IMR-90 (cell line): ENCODE results near the gene ZNF691. TPM values are rescaled to one million over a fixed set of nuclear protein-coding genes. Genes with fewer than 3 reads are reported as not detected.

Source experiments
- ATAC-seq: fragments of 200-7000 bp; cut with Tn5 transposase; 2 replicates; pipeline ENCODE4 v1.9.1; 2020; ENCODE audit warnings: low read depth, mild to moderate bottlenecking, moderate library complexity
- BruUV-seq: library from RNA; stranded (reverse); fragments of 400-500 nt; replicated peaks from 2 replicates; lab custom pipeline; 2021; lab: Mats Ljungman, UMichigan
- CTCF ChIA-PET: fragments of 300-600 bp; formaldehyde crosslinking; extraction: SDS; loops from one replicate; lab custom pipeline; 2021; ENCODE audit warnings: antibody characterized with exemption; lab: Yijun Ruan, JAX
- POLR2A ChIA-PET: fragments of 300-600 bp; sonication (Branson Sonifier 250); formaldehyde crosslinking; loops from one replicate; lab custom pipeline; 2022; ENCODE audit warnings: antibody characterized with exemption; ENCODE audit not compliant: unreplicated experiment; lab: Charles Lee
- DNase-seq: peaks from one replicate; pipeline ENCODE4 v3.0.0; 2013
- H2AFZ ChIP-seq: replicated peaks from 2 replicates; pipeline ENCODE3; 2013; ENCODE audit warnings: low read length, mild to moderate bottlenecking; ENCODE audit not compliant: poor library complexity
- H2AK5ac ChIP-seq: 2 replicates; pipeline ENCODE4 v1.6.1; 2013; ENCODE audit warnings: low read depth, low read length, inconsistent platforms
- H2AK9ac ChIP-seq: replicated peaks from 2 replicates; pipeline ENCODE3; 2013; ENCODE audit warnings: mild to moderate bottlenecking, low read depth, low read length, moderate library complexity; ENCODE audit not compliant: poor library complexity
- H2BK120ac ChIP-seq: 2 replicates; pipeline ENCODE4 v1.6.1; 2013; ENCODE audit warnings: low read depth, low read length, inconsistent platforms
- H2BK15ac ChIP-seq: 3 replicates; pipeline ENCODE4 v1.6.1; 2013; ENCODE audit warnings: low read depth, low read length, inconsistent platforms
- H2BK20ac ChIP-seq: 2 replicates; pipeline ENCODE4 v1.6.1; 2013; ENCODE audit warnings: low read depth, mild to moderate bottlenecking, inconsistent platforms, low read length, moderate library complexity
- H2BK5ac ChIP-seq: 2 replicates; pipeline ENCODE4 v1.6.1; 2013; ENCODE audit warnings: mild to moderate bottlenecking, low read depth, low read length, inconsistent platforms; ENCODE audit not compliant: poor library complexity, severe bottlenecking
- H3K14ac ChIP-seq: replicated peaks from 2 replicates; pipeline ENCODE4 v1.6.1; 2013; ENCODE audit warnings: low read depth, low read length, inconsistent platforms
- H3K18ac ChIP-seq: 2 replicates; pipeline ENCODE4 v1.6.1; 2013; ENCODE audit warnings: low read depth, low read length, control low read depth
- H3K23ac ChIP-seq: 2 replicates; pipeline ENCODE4 v1.6.1; 2013; ENCODE audit warnings: low read depth, low read length, inconsistent platforms
- H3K27ac ChIP-seq: 2 replicates; pipeline ENCODE4 v1.5.1; 2013; ENCODE audit warnings: mild to moderate bottlenecking, control low read depth, low read length; ENCODE audit not compliant: insufficient read depth
- H3K27me3 ChIP-seq: 2 replicates; pipeline ENCODE4 v1.6.1; 2013; ENCODE audit warnings: low read length; ENCODE audit not compliant: control insufficient read depth, insufficient read depth
- H3K36me3 ChIP-seq: 2 replicates; pipeline ENCODE4 v1.6.1; 2013; ENCODE audit warnings: low read length, mixed read lengths; ENCODE audit not compliant: control insufficient read depth, insufficient read depth
- H3K4ac ChIP-seq: 2 replicates; pipeline ENCODE4 v1.6.1; 2013; ENCODE audit warnings: low read depth, low read length, inconsistent platforms
- H3K4me1 ChIP-seq: 2 replicates; pipeline ENCODE4 v1.6.1; 2013; ENCODE audit warnings: low read length, mixed read lengths; ENCODE audit not compliant: control insufficient read depth, insufficient read depth
- H3K4me2 ChIP-seq: 2 replicates; pipeline ENCODE4 v1.6.1; 2013; ENCODE audit warnings: low read depth, mild to moderate bottlenecking, control low read depth, low read length, moderate library complexity
- H3K4me3 ChIP-seq: 2 replicates; pipeline ENCODE4 v1.5.1; 2013; ENCODE audit warnings: low read depth, mild to moderate bottlenecking, control low read depth, low read length, moderate library complexity; ENCODE audit not compliant: insufficient read depth
- H3K56ac ChIP-seq: 2 replicates; pipeline ENCODE4 v1.6.1; 2013; ENCODE audit warnings: low read length, inconsistent platforms; ENCODE audit not compliant: insufficient read depth; ENCODE audit errors: extremely low read depth
- H3K79me1 ChIP-seq, 2 experiments: 2 replicates each; pipeline ENCODE4 v1.6.1; 2013; ENCODE audit warnings: low read length in 2 of 2, inconsistent platforms in 1 of 2, low read depth in 1 of 2
- H3K9ac ChIP-seq: 2 replicates; pipeline ENCODE4 v1.6.1; 2013; ENCODE audit warnings: low read depth, low read length, control low read depth
- H3K9me1 ChIP-seq: 2 replicates; pipeline ENCODE4 v1.6.1; 2013; ENCODE audit warnings: low read length, inconsistent platforms; ENCODE audit not compliant: insufficient read depth
- H3K9me3 ChIP-seq: 2 replicates; pipeline ENCODE4 v1.6.1; 2013; ENCODE audit warnings: low read length; ENCODE audit not compliant: control insufficient read depth, insufficient read depth
- H4K20me1 ChIP-seq: 2 replicates; pipeline ENCODE4 v1.6.1; 2013; ENCODE audit warnings: low read length, inconsistent platforms; ENCODE audit not compliant: insufficient read depth
- H4K5ac ChIP-seq: 2 replicates; pipeline ENCODE4 v1.6.1; 2013; ENCODE audit warnings: mild to moderate bottlenecking, low read depth, low read length, control low read depth
- H4K8ac ChIP-seq, 2 experiments: 2 replicates each; pipeline ENCODE4 v1.6.1; 2013; ENCODE audit warnings: low read depth in 2 of 2, low read length in 2 of 2, control low read depth in 1 of 2, inconsistent platforms in 1 of 2
- H4K91ac ChIP-seq: 2 replicates; pipeline ENCODE4 v1.6.1; 2013; ENCODE audit warnings: low read depth, low read length, inconsistent platforms; ENCODE audit not compliant: insufficient read depth
- MAFK ChIP-seq: IDR thresholded peaks from 2 replicates; pipeline ENCODE4 v1.6.1; 2012; ENCODE audit warnings: low read depth, low read length, improper control_type of control experiment
- MAZ ChIP-seq: IDR thresholded peaks from 2 replicates; pipeline ENCODE4 v1.6.1; 2012; ENCODE audit warnings: low read depth, mild to moderate bottlenecking, low read length, improper control_type of control experiment, moderate library complexity, borderline replicate concordance
- NFE2L2 ChIP-seq: fragments of 150-350 bp; IDR thresholded peaks from 2 replicates; pipeline ENCODE4 v1.6.1; 2016; ENCODE audit warnings: low read depth, mild to moderate bottlenecking, low read length
- WGBS, 2 experiments: methylation state at CpG; one replicate each; pipeline versions ENCODE4 v1.1.5 to v1.1.7; 2013; ENCODE audit warnings: missing lambda C conversion rate in 2 of 2; ENCODE audit not compliant: insufficient read length in 1 of 2; ENCODE audit errors: extremely low coverage in 2 of 2; 5-methylcytosine and 5-hydroxymethylcytosine counted together
- dilution Hi-C: fragments of 300-500 bp; cut with HindIII; formaldehyde crosslinking; loops from one replicate; pipeline ENCODE4 v1.14.3; 2018; ENCODE audit warnings: low sequenced_read_pairs; ENCODE audit not compliant: unreplicated experiment
- in situ Hi-C: fragments of 300-500 bp; cut with MboI; formaldehyde crosslinking; loops from 3 replicates; pipeline ENCODE4 v1.14.3; 2019; ENCODE audit warnings: low sequenced_read_pairs, inconsistent platforms, mixed read lengths
- intact Hi-C: fragments of 100-400 bp; cut with micrococcal nuclease; formaldehyde crosslinking; loops from 2 replicates; pipeline ENCODE4 v1.10.0; 2022
- polyA plus RNA-seq, 3 experiments: library from polyadenylated mRNA; depleted of rRNA; stranded (reverse); fragments of >200 nt; gene quantifications; 2 replicates each; pipeline ENCODE4 v1.2.3, GENCODE V29; 2012; ENCODE audit warnings: low replicate concordance in 1 of 3
- total RNA-seq: library from RNA; depleted of rRNA; stranded (reverse); fragments of >200 nt; gene quantifications from 2 replicates; pipeline ENCODE4 v1.2.3, GENCODE V29; 2012

The ZNF691 gene
- total and polyA plus RNA-seq, 2 of the 4 experiments (the other 2 are of a cell fraction) = 6.8 to 13.6 TPM

DNA sequence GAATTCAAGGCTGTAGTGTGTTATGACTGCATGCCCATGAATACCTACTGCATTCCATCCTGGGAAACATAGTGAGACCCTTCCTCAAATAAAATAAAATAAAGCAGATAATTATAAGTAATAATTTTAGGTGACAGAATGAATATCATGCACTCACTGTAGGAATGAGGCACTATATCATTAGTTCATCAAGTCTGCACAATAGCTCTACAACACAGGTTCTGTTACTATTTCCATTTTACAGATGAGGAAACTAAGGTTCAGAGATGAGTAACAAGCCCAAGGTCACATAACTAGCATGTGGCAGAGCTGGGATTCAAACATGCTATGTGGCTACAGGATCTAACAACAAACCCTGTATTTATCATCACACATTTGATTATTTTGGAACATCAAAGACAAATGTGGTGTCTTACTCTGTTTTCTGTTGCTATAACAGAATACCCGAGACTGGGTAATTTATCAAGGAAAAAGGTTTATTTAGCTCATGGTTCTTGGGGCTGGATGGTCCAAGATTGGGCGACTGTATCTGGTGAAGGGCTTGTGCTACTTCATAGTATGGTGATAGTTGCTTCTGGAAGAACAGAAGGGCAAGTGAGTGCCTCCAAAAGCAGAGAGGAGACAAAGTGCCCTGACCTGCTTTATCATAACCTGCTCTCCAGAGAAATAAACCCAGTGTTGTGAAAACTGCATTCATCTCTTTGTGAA lies 4.8 kb upstream of the ZNF691 start (continued):
- TF ChIP-seq MAZ = no peak

DNA sequence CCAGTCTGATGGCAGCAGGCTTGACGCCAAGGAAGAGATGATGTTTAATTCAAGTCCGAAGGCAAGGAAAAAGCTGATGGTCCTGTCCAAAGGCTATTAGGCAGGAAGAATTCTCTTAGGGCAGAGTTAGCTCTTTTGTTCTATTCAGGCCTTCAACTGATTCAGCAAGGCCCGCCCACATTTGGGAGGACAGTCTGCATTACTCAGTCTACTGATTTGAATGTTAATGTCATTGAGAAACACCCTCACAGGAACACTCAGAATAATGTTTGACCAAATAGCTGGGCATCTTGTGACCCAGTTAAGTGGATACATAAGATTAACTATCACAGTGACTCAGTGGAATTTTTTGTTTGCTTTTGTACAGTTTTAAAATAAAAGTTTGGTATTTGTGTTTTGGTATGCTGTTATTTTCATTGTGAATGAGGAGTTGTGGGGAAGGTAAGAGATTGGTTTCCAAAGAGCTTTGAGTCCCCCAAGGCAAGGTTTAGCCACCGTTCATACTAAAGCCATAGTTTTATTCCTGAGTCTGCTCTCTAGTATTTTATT lies 1.7 kb upstream of the ZNF691 start:
- Histone ChIP-seq H2BK5ac (peak overlapping the region; percentile 53), H3K4ac (no peak overlapping the region), H2BK15ac (no peak overlapping the region), H4K8ac (peak overlapping the region; percentile 42 to 73; a peak in 2 of 4 replicates), H2AK5ac (no peak overlapping the region), H2AK9ac (no peak overlapping the region), H3K36me3 (peaks cover 13% of the 10 kb centered on the region), H3K9me1 (peaks cover 12% of the 10 kb centered on the region), H2AFZ (peak overlapping the region; percentile 58), H4K91ac (no peak overlapping the region; the same call in 1 of the 2 replicates), H3K18ac (no peak overlapping the region), H3K23ac (no peak overlapping the region), H3K4me3 (no peak overlapping the region), H3K27me3 (no peaks in the 10 kb centered on the region), H3K79me1 (peaks cover 12 to 30% of the 10 kb centered on the region in 2 experiments), H3K9ac (no peak overlapping the region), H3K27ac (peak overlapping the region; percentile 58; the same call in 1 of the 2 replicates), H3K4me2 (no peak overlapping the region; the same call in 1 of the 2 replicates), H2BK20ac (no peak overlapping the region), H3K56ac (no peak overlapping the region), H3K14ac (no peak overlapping the region), H2BK120ac (no peak overlapping the region), H3K9me3 (no peaks in the 10 kb centered on the region), H3K4me1 (peaks cover 6% of the 10 kb centered on the region), H4K5ac (no peak overlapping the region), H4K20me1 (no peaks in the 10 kb centered on the region)
- ATAC-seq (no peak), DNase-seq (peak; percentile 52)
- dilution Hi-C loops = no loop called here
- 100% methylated on average over 2 of the region's 4 CpGs; no CpG with 5 or more reads in 1 of the 2 experiments for WGBS, 2 experiments
- CTCF ChIA-PET = no interaction called here
- POLR2A ChIA-PET = no interaction called here
- peak; percentile 58; the same call in 1 of the 2 replicates for TF ChIP-seq NFE2L2
- TF ChIP-seq MAFK = no peak
- intact Hi-C loops = loop anchor here (10.0 kb wide), 1 partner anchor 160 kb away; the partner anchor contains the start of gene YBX1
- no TSS peak for BruUV-seq
- in situ Hi-C loops = no loop called here
